Neuronal stem cell (in vitro differentiated cells): ENCODE results near the gene LIM2.

ENCODE experiments used
- DNase-seq: peaks from one replicate; pipeline ENCODE4 v3.0.0-alpha.2; 2013; ENCODE audit warnings: low spot score
- H2AFZ ChIP-seq: one replicate; pipeline ENCODE4 v1.6.1; 2013; ENCODE audit warnings: mild to moderate bottlenecking, low read length, inconsistent platforms
- H2AK5ac ChIP-seq: 2 replicates; pipeline ENCODE4 v1.6.1; 2013; ENCODE audit warnings: low read depth, mild to moderate bottlenecking, inconsistent platforms, low read length, moderate library complexity, mixed read lengths
- H2BK120ac ChIP-seq: 2 replicates; pipeline ENCODE4 v1.6.1; 2013; ENCODE audit warnings: low read depth, mild to moderate bottlenecking, inconsistent platforms, low read length, moderate library complexity, mixed read lengths
- H2BK12ac ChIP-seq: one replicate; pipeline ENCODE4 v1.6.1; 2013; ENCODE audit warnings: low read length, inconsistent platforms
- H2BK15ac ChIP-seq: 2 replicates; pipeline ENCODE4 v1.6.1; 2013; ENCODE audit warnings: mild to moderate bottlenecking, low read length, inconsistent platforms, mixed read lengths
- H2BK5ac ChIP-seq: one replicate; pipeline ENCODE4 v1.6.1; 2013; ENCODE audit warnings: inconsistent platforms, mild to moderate bottlenecking, low read length, moderate library complexity
- H3K14ac ChIP-seq: one replicate; pipeline ENCODE4 v1.6.1; 2013; ENCODE audit warnings: low read length, inconsistent platforms
- H3K18ac ChIP-seq: 2 replicates; pipeline ENCODE4 v1.6.1; 2013; ENCODE audit warnings: low read length, inconsistent platforms
- H3K23ac ChIP-seq: 2 replicates; pipeline ENCODE4 v1.6.1; 2013; ENCODE audit warnings: low read depth, mild to moderate bottlenecking, mixed read lengths, low read length, inconsistent platforms; ENCODE audit not compliant: poor library complexity
- H3K27ac ChIP-seq: replicated peaks from 3 replicates; pipeline ENCODE4 v1.5.1; 2013; ENCODE audit warnings: low read length, inconsistent platforms
- H3K27me3 ChIP-seq, 3 experiments: 2 replicates each; pipeline ENCODE4 v1.6.1; 2013; ENCODE audit warnings: low read length in 3 of 3, mild to moderate bottlenecking in 2 of 3, inconsistent platforms in 1 of 3, low read depth in 1 of 3, mixed read lengths in 1 of 3, moderate library complexity in 1 of 3; ENCODE audit not compliant: control insufficient read depth in 3 of 3, insufficient read depth in 3 of 3
- H3K36me3 ChIP-seq, 2 donors: replicated peaks in 1 of 2; 2 replicates each; pipeline ENCODE4 v1.6.1; 2013; ENCODE audit warnings: low read length in 2 of 2; ENCODE audit not compliant: control insufficient read depth in 2 of 2, insufficient read depth in 2 of 2
- H3K4ac ChIP-seq: 2 replicates; pipeline ENCODE4 v1.6.1; 2013; ENCODE audit warnings: inconsistent platforms, mild to moderate bottlenecking, low read length, moderate library complexity
- H3K4me1 ChIP-seq, 2 donors: 1 replicate in 1 of 2; 2 replicates in 1 of 2; pipeline ENCODE4 v1.6.1; 2013; ENCODE audit warnings: low read length in 2 of 2, low read depth in 1 of 2; ENCODE audit not compliant: control insufficient read depth in 2 of 2, insufficient read depth in 1 of 2
- H3K4me2 ChIP-seq: one replicate; pipeline ENCODE4 v1.6.1; 2013; ENCODE audit warnings: mild to moderate bottlenecking, low read length, inconsistent platforms; ENCODE audit not compliant: insufficient read depth, poor library complexity, severe bottlenecking
- H3K4me3 ChIP-seq, 2 donors: 2 replicates each; pipeline ENCODE4 v1.5.1; 2013; ENCODE audit warnings: low read length in 2 of 2, mild to moderate bottlenecking in 2 of 2, inconsistent platforms in 1 of 2, moderate library complexity in 1 of 2
- H3K79me1 ChIP-seq: one replicate; pipeline ENCODE4 v1.6.1; 2013; ENCODE audit warnings: low read depth, mild to moderate bottlenecking, inconsistent platforms, low read length, moderate library complexity
- H3K9ac ChIP-seq: one replicate; pipeline ENCODE4 v1.6.1; 2013; ENCODE audit warnings: mild to moderate bottlenecking, low read depth, low read length, inconsistent platforms; ENCODE audit not compliant: poor library complexity
- H3K9me3 ChIP-seq, 2 donors: replicated peaks in 1 of 2; 2 replicates each; pipeline versions ENCODE3 to v1.6.1; 2013; ENCODE audit warnings: low read length in 2 of 2, mild to moderate bottlenecking in 2 of 2, inconsistent platforms in 1 of 2, low read depth in 1 of 2, mixed read lengths in 1 of 2, moderate library complexity in 1 of 2; ENCODE audit not compliant: control insufficient read depth in 2 of 2, insufficient read depth in 1 of 2
- H4K8ac ChIP-seq: one replicate; pipeline ENCODE4 v1.6.1; 2013; ENCODE audit warnings: low read depth, mild to moderate bottlenecking, inconsistent platforms, low read length, moderate library complexity
- H4K91ac ChIP-seq: one replicate; pipeline ENCODE4 v1.6.1; 2013; ENCODE audit warnings: low read length, low read depth, mild to moderate bottlenecking, inconsistent platforms; ENCODE audit not compliant: poor library complexity
- WGBS, 2 donors: extraction: QIAGEN DNeasy Blood & Tissue Kit; methylation state at CpG; one replicate each; pipeline ENCODE4 v1.1.7; 2013; ENCODE audit warnings: missing lambda C conversion rate in 2 of 2, mixed read lengths in 1 of 2; ENCODE audit not compliant: insufficient read length in 2 of 2, insufficient replicate concordance in 1 of 2; ENCODE audit errors: extremely low coverage in 2 of 2; 5-methylcytosine and 5-hydroxymethylcytosine counted together

LIM2 gene

DNA sequence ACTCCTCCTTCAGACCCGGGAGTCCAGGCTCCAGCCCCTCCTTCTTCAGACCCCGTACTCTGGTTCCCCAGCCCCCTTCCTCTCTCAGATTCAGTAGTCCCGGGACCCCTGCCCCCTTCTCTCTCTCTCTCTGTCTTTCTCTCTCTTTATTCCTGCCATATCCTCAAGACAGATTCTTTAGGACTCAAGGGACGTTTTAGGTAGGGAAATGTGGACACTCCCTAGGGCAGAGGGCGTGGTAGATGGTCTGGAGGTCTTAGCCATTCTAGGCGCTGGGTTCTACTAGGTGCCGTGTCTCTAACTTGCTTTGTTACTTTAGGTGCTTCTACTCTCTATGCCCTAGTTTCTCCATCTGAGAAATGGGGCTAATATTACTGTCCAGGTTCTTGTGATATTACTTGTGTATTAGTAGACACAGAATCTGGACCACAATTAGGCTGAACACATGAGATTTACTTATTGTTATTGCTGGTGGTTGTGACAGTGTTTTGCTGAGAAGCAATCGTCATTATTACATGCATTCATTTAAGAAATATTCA lies 3.4 kb upstream of the LIM2 start:
- no peak overlapping the region for H4K8ac ChIP-seq
- H2AK5ac ChIP-seq = peak overlapping the region; percentile 11
- no peak overlapping the region for H3K18ac ChIP-seq
- no peak overlapping the region for H3K14ac ChIP-seq
- no peak overlapping the region for H2BK12ac ChIP-seq
- no peak overlapping the region for H3K23ac ChIP-seq
- no peaks in the 10 kb centered on the region for H3K79me1 ChIP-seq
- peak overlapping the region; percentile 89 for H2BK15ac ChIP-seq
- no peak overlapping the region for H2BK120ac ChIP-seq
- no peaks in the 10 kb centered on the region for H3K27me3 ChIP-seq
- H3K4me1 ChIP-seq = peaks cover 8 to 28% of the 10 kb centered on the region in 2 donors
- H3K4ac ChIP-seq = no peak overlapping the region
- no peak overlapping the region for H3K27ac ChIP-seq
- no peak overlapping the region for H3K4me2 ChIP-seq
- no peaks in the 10 kb centered on the region for H3K9me3 ChIP-seq
- DNase-seq = no peak
- H3K4me3 ChIP-seq = no peak overlapping the region
- H2AFZ ChIP-seq = peak overlapping the region; percentile 76
- H3K36me3 ChIP-seq = no peaks in the 10 kb centered on the region
- WGBS, 2 donors = no CpG with 5 or more reads among the region's 8 CpGs
- no peak overlapping the region for H3K9ac ChIP-seq
- H2BK5ac ChIP-seq = no peak overlapping the region
- H4K91ac ChIP-seq = no peak overlapping the region

DNA sequence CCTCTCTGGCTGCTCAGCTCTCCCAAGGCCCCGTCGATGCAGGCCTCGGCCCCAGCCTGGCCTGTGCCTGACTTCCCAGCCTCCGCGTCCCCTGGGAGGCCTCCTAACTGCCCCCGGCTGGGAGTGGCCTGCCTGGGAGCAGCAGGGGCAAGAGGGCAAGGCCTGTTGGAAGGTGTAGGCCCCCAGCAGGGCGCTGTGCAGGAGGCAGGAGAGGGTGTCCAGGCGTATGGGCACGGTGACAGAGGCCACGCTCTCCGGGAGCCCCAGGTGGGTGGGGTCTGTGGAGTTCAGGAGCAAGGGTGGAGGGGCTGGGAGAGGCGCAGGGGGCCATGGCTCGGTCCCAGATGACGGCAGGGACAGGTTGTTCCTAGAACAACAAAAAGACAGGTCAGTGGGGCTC lies 1.4 kb upstream of the LIM2 start:
- Histone ChIP-seq H2BK12ac (peak overlapping the region; percentile 92), H2AFZ (peak overlapping the region; percentile 78), H4K8ac (peak overlapping the region; percentile 21), H2BK120ac (no peak overlapping the region), H3K36me3 (no peaks in the 10 kb centered on the region), H2AK5ac (peak overlapping the region; percentile 93), H2BK15ac (peak overlapping the region; percentile 82), H4K91ac (no peak overlapping the region), H3K14ac (no peak overlapping the region), H3K4me1 (peaks cover 8 to 22% of the 10 kb centered on the region in 2 donors), H3K9me3 (no peaks in the 10 kb centered on the region), H3K27ac (no peak overlapping the region), H3K79me1 (no peaks in the 10 kb centered on the region), H3K4ac (no peak overlapping the region), H3K23ac (peak overlapping the region; percentile 29), H2BK5ac (peak overlapping the region; percentile 88), H3K4me3 (no peak overlapping the region), H3K9ac (no peak overlapping the region), H3K27me3 (no peaks in the 10 kb centered on the region), H3K4me2 (no peak overlapping the region), H3K18ac (peak overlapping the region; percentile 88)
- no peak for DNase-seq
- WGBS, 2 donors = no CpG with 5 or more reads among the region's 14 CpGs

- no CpG with 5 or more reads among the region's 14 CpGs for WGBS, 2 donors
- Histone ChIP-seq H3K23ac (no peak overlapping the region), H3K36me3 (no peaks in the 10 kb centered on the region), H2BK5ac (peak overlapping the region; percentile 94), H3K27me3 (no peaks in the 10 kb centered on the region), H2AK5ac (peak overlapping the region; percentile 99), H3K4ac (no peak overlapping the region), H3K9ac (no peak overlapping the region), H3K4me2 (no peak overlapping the region), H3K4me3 (no peak overlapping the region), H2BK15ac (peak overlapping the region; percentile 98), H3K27ac (no peak overlapping the region), H3K18ac (peak overlapping the region; percentile 66), H3K79me1 (no peaks in the 10 kb centered on the region), H2BK12ac (peak overlapping the region; percentile 1), H3K9me3 (peaks cover 0 to under 1% of the 10 kb centered on the region in 2 donors), H4K8ac (no peak overlapping the region), H4K91ac (no peak overlapping the region), H3K4me1 (peaks cover 8 to 20% of the 10 kb centered on the region in 2 donors), H2AFZ (peak overlapping the region; percentile 78), H3K14ac (no peak overlapping the region), H2BK120ac (peak overlapping the region; percentile 61)
- no peak for DNase-seq
These were observed 773 bp downstream of the LIM2 start for GRCh38 chr19:51386882-51387520.

- no peak overlapping the region for H4K8ac ChIP-seq
- no peak overlapping the region for H3K23ac ChIP-seq
- H3K4me3 ChIP-seq = no peak overlapping the region
- no peak overlapping the region for H3K9ac ChIP-seq
- DNase-seq = no peak
- H2AFZ ChIP-seq = no peak overlapping the region
- H3K9me3 ChIP-seq = peaks cover 2 to 3% of the 10 kb centered on the region in 2 donors
- H3K27me3 ChIP-seq = no peaks in the 10 kb centered on the region
- H2BK5ac ChIP-seq = no peak overlapping the region
- H3K36me3 ChIP-seq = no peaks in the 10 kb centered on the region
- no peak overlapping the region for H2BK120ac ChIP-seq
- no peak overlapping the region for H2BK15ac ChIP-seq
- no peak overlapping the region for H3K4ac ChIP-seq
- no peak overlapping the region for H3K27ac ChIP-seq
- no peak overlapping the region for H2AK5ac ChIP-seq
- H3K14ac ChIP-seq = no peak overlapping the region
- H4K91ac ChIP-seq = no peak overlapping the region
- no peaks in the 10 kb centered on the region for H3K79me1 ChIP-seq
- WGBS, 2 donors = 100% methylated on average over 1 of the region's 4 CpGs; no CpG with 5 or more reads in 1 of the 2 donors
- no peak overlapping the region for H3K18ac ChIP-seq
- H3K4me1 ChIP-seq = peaks cover 0 to 2% of the 10 kb centered on the region in 2 donors
- no peak overlapping the region for H3K4me2 ChIP-seq
- no peak overlapping the region for H2BK12ac ChIP-seq
These were observed 5.8 kb downstream of the LIM2 start for GRCh38 chr19:51382004-51382403.
